Spleen (tissue), 11 donors: Measurements from ENCODE around the gene CCDC89. TPM values are rescaled to one million over a fixed set of nuclear protein-coding genes. Genes with fewer than 3 reads are reported as not detected.

Source experiments
- DNase-seq: peaks from one replicate; pipeline ENCODE4 v3.0.0-alpha.2; 2020
- H3K27ac ChIP-seq, 8 donors: fragments of 200-600 bp; sonication (generic) in 7 of 8; 1 replicate in 4 of 8; 2 replicates in 4 of 8; pipeline versions ENCODE4 v1.5.0 to v1.8.0; 2016 to 2021; ENCODE audit warnings: inconsistent platforms in 4 of 8, mild to moderate bottlenecking in 4 of 8, moderate library complexity in 1 of 8
- H3K27me3 ChIP-seq, 7 donors: fragments of 200-600 bp; sonication (generic) in 6 of 7; replicated peaks in 1 of 7; 1 replicate in 4 of 7; 2 replicates in 3 of 7; pipeline versions ENCODE4 v1.5.0 to v1.8.0; 2016 to 2021; ENCODE audit warnings: inconsistent platforms in 3 of 7, mild to moderate bottlenecking in 1 of 7
- H3K36me3 ChIP-seq, 6 donors: fragments of 200-600 bp; sonication (generic) in 5 of 6; 1 replicate in 4 of 6; 2 replicates in 2 of 6; pipeline versions ENCODE4 v1.5.0 to v1.8.0; 2016 to 2021; ENCODE audit warnings: inconsistent platforms in 2 of 6
- H3K4me1 ChIP-seq, 6 donors: fragments of 200-600 bp; sonication (generic) in 5 of 6; 1 replicate in 3 of 6; 2 replicates in 3 of 6; pipeline versions ENCODE4 v1.5.0 to v1.8.0; 2016 to 2021; ENCODE audit warnings: inconsistent platforms in 3 of 6
- H3K4me3 ChIP-seq, 8 donors: fragments of 200-600 bp; sonication (generic) in 7 of 8; 1 replicate in 4 of 8; 2 replicates in 4 of 8; pipeline versions ENCODE4 v1.5.0 to v1.8.0; 2016 to 2021; ENCODE audit warnings: inconsistent platforms in 4 of 8, mild to moderate bottlenecking in 4 of 8, moderate library complexity in 2 of 8
- H3K9me3 ChIP-seq, 8 donors: fragments of 200-600 bp; sonication (generic) in 7 of 8; 1 replicate in 4 of 8; 2 replicates in 4 of 8; pipeline versions ENCODE4 v1.5.0 to v1.8.0; 2016 to 2021; ENCODE audit warnings: inconsistent platforms in 4 of 8
- POLR2A ChIP-seq, 3 donors: fragments of 450-650 bp; IDR thresholded peaks; one replicate each; pipeline ENCODE4 v1.5.1; 2017; ENCODE audit warnings: antibody characterized with exemption in 3 of 3, mild to moderate bottlenecking in 1 of 3
- POLR2AphosphoS5 ChIP-seq, 3 donors: sonication (generic); formaldehyde crosslinking; IDR thresholded peaks; one replicate each; pipeline ENCODE4 v1.5.1; 2017; ENCODE audit warnings: antibody characterized with exemption in 3 of 3
- WGBS, 5 donors: extraction: QIAGEN DNeasy Blood & Tissue Kit in 3 of 5; methylation state at CpG; one replicate each; pipeline versions ENCODE4 v1.1.5 to v1.1.7; 2013 to 2018; 5-methylcytosine and 5-hydroxymethylcytosine counted together
- intact Hi-C: fragments of 100-400 bp; cut with DNase I; formaldehyde crosslinking; loops from one replicate; pipeline ENCODE4 v1.15.0; 2023; ENCODE audit warnings: low total_unique reads
- polyA plus RNA-seq, 3 donors: library from polyadenylated mRNA; stranded (reverse); fragments of 200-250 nt; gene quantifications; one replicate each; pipeline ENCODE4 v1.2.1, GENCODE V29; 2013
- total RNA-seq, 7 donors: library from RNA; depleted of rRNA in 3 of 7; stranded (reverse); fragments of >200 nt in 3 of 7; fragmentation: NEBNext Ultra II Directional in 4 of 7; extraction: Animal tissue kit (Norgen Biotek cat#: 25700) in 4 of 7; gene quantifications; one replicate each; pipeline versions ENCODE4 v1.1.0 to v1.2.1, GENCODE V29; 2016 to 2021
- TF ChIP-seq, protein P1 (sequence below), 11 experiments: fragments of 200-600 bp in 7 of 11; fragments of 450-650 bp in 4 of 11; sonication (generic) in 4 of 11; IDR thresholded peaks in 8 of 11; conservative IDR thresholded peaks in 3 of 11; 1 replicate in 7 of 11; 2 replicates in 4 of 11; pipeline versions ENCODE4 v1.4.0 to v1.8.0; 2016 to 2021; ENCODE audit warnings: antibody characterized with exemption in 11 of 11, inconsistent platforms in 4 of 11, mild to moderate bottlenecking in 1 of 11
- donor health status: healthy with polysubstance abuse.
- donor health status: DM: no; HTN: no; CAD: no; lungs with moderate emphysema.
- donor health status: DM: no; HTN: no; CAD: no.
- donor health status: Bipolar disorder and iron deficiency.
- donor health status: healthy.
- donor health status: DM: no; HTN: no; CAD: no.
- donor health status: DM: yes; HTN: yes; CAD: no.

Gene CCDC89
- total and polyA plus RNA-seq, 10 donors: 0.11 to 4.3 (median 0.89) TPM

DNA sequence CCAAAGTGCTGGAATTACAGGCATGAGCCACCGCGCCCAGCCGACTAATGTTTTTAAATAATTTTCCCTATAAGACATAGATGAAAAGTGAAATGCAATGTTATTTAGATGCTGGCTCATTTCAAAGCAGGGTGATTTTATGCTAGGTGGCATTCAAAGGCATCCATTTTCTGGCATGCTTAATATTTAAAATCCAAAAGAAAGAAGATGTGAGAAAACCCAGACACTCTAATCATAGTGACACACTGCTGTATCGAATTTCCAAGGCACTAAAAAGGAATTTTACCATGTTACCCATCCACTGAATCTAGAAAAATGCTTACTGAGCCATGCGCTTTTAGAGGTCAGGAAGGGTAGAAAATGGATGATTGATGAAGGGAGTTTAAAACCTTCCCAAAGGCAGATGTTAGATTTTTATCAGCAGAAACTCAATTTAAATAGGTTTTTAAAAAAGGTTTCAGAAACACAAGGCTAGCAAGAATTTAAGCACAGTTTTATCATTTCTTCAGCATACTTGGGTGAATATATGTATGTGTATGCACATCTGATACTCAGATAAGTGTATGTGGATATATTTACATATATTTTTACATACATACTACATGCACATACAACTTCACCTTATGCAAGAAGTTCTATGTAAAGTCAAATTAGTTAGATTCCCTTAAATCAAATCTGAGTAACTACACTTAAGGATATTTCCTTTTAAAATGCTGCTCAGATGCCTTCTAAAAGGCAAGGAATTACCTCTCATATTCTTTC lies 24.1 kb upstream of the CCDC89 start:
- H3K9me3 ChIP-seq: no peaks in the 10 kb centered on the region
- no peaks in the 10 kb centered on the region for H3K4me1 ChIP-seq
- no peaks in the 10 kb centered on the region for H3K27me3 ChIP-seq
- H3K36me3 ChIP-seq: no peaks in the 10 kb centered on the region
- TF ChIP-seq POLR2A (IDR thresholded peaks at IDR 0.05): no peak
- TF ChIP-seq, protein P1, sequence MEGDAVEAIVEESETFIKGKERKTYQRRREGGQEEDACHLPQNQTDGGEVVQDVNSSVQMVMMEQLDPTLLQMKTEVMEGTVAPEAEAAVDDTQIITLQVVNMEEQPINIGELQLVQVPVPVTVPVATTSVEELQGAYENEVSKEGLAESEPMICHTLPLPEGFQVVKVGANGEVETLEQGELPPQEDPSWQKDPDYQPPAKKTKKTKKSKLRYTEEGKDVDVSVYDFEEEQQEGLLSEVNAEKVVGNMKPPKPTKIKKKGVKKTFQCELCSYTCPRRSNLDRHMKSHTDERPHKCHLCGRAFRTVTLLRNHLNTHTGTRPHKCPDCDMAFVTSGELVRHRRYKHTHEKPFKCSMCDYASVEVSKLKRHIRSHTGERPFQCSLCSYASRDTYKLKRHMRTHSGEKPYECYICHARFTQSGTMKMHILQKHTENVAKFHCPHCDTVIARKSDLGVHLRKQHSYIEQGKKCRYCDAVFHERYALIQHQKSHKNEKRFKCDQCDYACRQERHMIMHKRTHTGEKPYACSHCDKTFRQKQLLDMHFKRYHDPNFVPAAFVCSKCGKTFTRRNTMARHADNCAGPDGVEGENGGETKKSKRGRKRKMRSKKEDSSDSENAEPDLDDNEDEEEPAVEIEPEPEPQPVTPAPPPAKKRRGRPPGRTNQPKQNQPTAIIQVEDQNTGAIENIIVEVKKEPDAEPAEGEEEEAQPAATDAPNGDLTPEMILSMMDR (IDR thresholded peaks at IDR 0.05 in 8 of 11, conservative IDR thresholded peaks at IDR 0.05 in 3 of 11): no peak
- no peak for TF ChIP-seq POLR2AphosphoS5 (IDR thresholded peaks at IDR 0.05)
- 89 to 94% (median 93%) methylated on average over 5 of the region's 5 CpGs for WGBS, 5 donors
- no peak for DNase-seq
- no peak overlapping the region for H3K27ac ChIP-seq
- intact Hi-C loops: no loop called here
- H3K4me3 ChIP-seq: no peak overlapping the region

GRCh38 chr11:85705800-85706199 lies 19.8 kb upstream of the CCDC89 start:
- no peak for TF ChIP-seq POLR2A (IDR thresholded peaks at IDR 0.05)
- TF ChIP-seq, protein P1 (IDR thresholded peaks at IDR 0.05 in 8 of 11, conservative IDR thresholded peaks at IDR 0.05 in 3 of 11): no peak
- no peak overlapping the region for H3K27ac ChIP-seq

DNA sequence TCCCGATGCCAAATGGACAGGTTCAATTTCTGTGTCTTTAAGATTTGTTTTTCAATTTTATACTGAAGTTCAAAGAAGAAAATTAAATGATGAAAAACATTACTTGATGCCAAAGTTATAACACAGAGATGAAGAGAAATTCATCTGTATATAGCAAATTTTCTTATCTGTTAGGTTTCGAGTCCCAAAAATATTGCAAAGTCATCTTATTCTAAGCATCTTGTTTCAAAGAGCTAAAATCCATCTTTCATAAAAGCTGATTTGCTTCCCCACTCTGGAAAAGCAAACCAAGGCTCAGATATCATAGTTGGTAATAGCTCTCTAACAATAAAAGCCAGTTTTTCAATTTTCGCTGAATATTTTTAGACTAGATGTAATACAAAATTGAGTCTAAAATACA lies 19.0 kb upstream of the CCDC89 start:
- intact Hi-C loops: no loop called here
- DNase-seq: no peak
- Histone ChIP-seq H3K27me3 (no peaks in the 10 kb centered on the region), H3K27ac (no peak overlapping the region), H3K36me3 (no peaks in the 10 kb centered on the region), H3K4me1 (peaks cover 0 to 10% (median 4%) of the 10 kb centered on the region in 6 donors), H3K9me3 (no peaks in the 10 kb centered on the region), H3K4me3 (no peak overlapping the region)
- 94 to 99% (median 96%) methylated on average over 3 of the region's 3 CpGs for WGBS, 5 donors
- TF ChIP-seq POLR2AphosphoS5 (IDR thresholded peaks at IDR 0.05) (no peak), POLR2A (IDR thresholded peaks at IDR 0.05) (no peak)
- TF ChIP-seq, protein P1 (IDR thresholded peaks at IDR 0.05 in 8 of 11, conservative IDR thresholded peaks at IDR 0.05 in 3 of 11): no peak

More at GRCh38 chr11:85705800-85706199, 19.8 kb upstream of the CCDC89 start:
- Histone ChIP-seq H3K4me3 (no peak overlapping the region), H3K27me3 (no peaks in the 10 kb centered on the region), H3K9me3 (no peaks in the 10 kb centered on the region), H3K36me3 (no peaks in the 10 kb centered on the region), H3K4me1 (peaks cover 0 to 2% (median 0%) of the 10 kb centered on the region in 6 donors)
- DNase-seq: no peak
- intact Hi-C loops: no loop called here

GRCh38 chr11:85699957-85700741 lies 14.2 kb upstream of the CCDC89 start:
- TF ChIP-seq, protein P1 (IDR thresholded peaks at IDR 0.05 in 8 of 11, conservative IDR thresholded peaks at IDR 0.05 in 3 of 11): no peak
- TF ChIP-seq POLR2AphosphoS5 (IDR thresholded peaks at IDR 0.05): no peak
- TF ChIP-seq POLR2A (IDR thresholded peaks at IDR 0.05): no peak
- Histone ChIP-seq H3K4me1 (peaks cover 0 to 17% (median 11%) of the 10 kb centered on the region in 6 donors), H3K4me3 (no peak overlapping the region), H3K36me3 (peaks cover 0 to 6% (median 0%) of the 10 kb centered on the region in 6 donors), H3K9me3 (no peaks in the 10 kb centered on the region), H3K27me3 (no peaks in the 10 kb centered on the region), H3K27ac (peak overlapping the region in 5 of 8 donors; percentile 39 to 72 (median 52))
- no peak for DNase-seq
- 61 to 72% (median 70%) methylated on average over 2 of the region's 2 CpGs for WGBS, 5 donors
- intact Hi-C loops: no loop called here
